22Rv1 (cell line): ENCODE results near the gene EYS.

ENCODE experiments used
- CTCF ChIP-seq: fragments of 450-650 bp; IDR thresholded peaks from 2 replicates; pipeline ENCODE4 v1.5.1; 2017; ENCODE audit warnings: mild to moderate bottlenecking
- ZFX ChIP-seq: fragments of 450-650 bp; IDR thresholded peaks from 2 replicates; pipeline ENCODE4 v1.6.1; 2017; ENCODE audit warnings: antibody characterized with exemption, borderline replicate concordance

DNA sequence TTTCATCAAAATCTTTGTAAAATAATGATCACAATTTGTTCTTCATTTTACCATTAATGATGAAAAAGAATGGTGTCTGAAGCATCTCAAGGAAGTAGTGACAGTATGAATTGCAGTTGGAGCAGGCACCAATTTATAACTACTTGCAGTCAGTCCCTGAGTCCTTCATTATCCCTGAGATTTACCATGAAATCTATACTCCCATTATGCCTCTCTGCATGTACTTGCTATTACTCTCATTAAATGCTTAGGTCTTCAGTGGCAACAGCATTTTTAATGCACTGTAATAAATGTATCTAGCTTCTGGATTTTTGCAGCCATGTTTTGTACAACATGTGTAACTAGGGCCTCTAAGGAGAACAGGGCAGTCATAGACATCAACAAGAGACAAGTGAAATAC lies 708.8 kb downstream of the EYS start:
- TF ChIP-seq CTCF (no peak), ZFX (no peak)
